Ammon's horn (tissue), 1 donor: Measurements from ENCODE around the gene CSGALNACT2.
"Not testable (repeated sequence)": the region's sequence is repeated elsewhere in the genome, so short reads cannot be mapped to it uniquely, and the experiment has no call there.

Experiments
- DNase-seq: peaks from one replicate; pipeline ENCODE4 v3.0.0-alpha.2; 2016; ENCODE audit warnings: low spot score

The CSGALNACT2 gene

GRCh38 chr10:43145311-43145710 is 7.1 kb downstream of the CSGALNACT2 start:
- no peak for DNase-seq

- DNase-seq: not testable (repeated sequence)
Observed at GRCh38 chr10:43145936-43146335, 7.7 kb downstream of the CSGALNACT2 start.

GRCh38 chr10:43151371-43151770 is 13.1 kb downstream of the CSGALNACT2 start:
- no peak for DNase-seq

GRCh38 chr10:43153901-43154300 is 15.7 kb downstream of the CSGALNACT2 start:
- DNase-seq: no peak

- DNase-seq: no peak
Observed at GRCh38 chr10:43155221-43155620, 17.0 kb downstream of the CSGALNACT2 start.

GRCh38 chr10:43155741-43156140 is 17.5 kb downstream of the CSGALNACT2 start:
- DNase-seq: no peak

- DNase-seq: no peak
Observed at GRCh38 chr10:43156590-43157341, 18.5 kb downstream of the CSGALNACT2 start.

- no peak for DNase-seq
Observed at GRCh38 chr10:43158636-43159035, 20.4 kb downstream of the CSGALNACT2 start.

GRCh38 chr10:43160046-43160920 is 22.0 kb downstream of the CSGALNACT2 start:
- DNase-seq: peak; percentile 73

GRCh38 chr10:43160921-43161255 is 22.6 kb downstream of the CSGALNACT2 start:
- no peak for DNase-seq

GRCh38 chr10:43162604-43163003 is 24.4 kb downstream of the CSGALNACT2 start:
- no peak for DNase-seq

- no peak for DNase-seq
Observed at GRCh38 chr10:43166207-43166879, 28.1 kb downstream of the CSGALNACT2 start.

- DNase-seq: no peak
Observed at GRCh38 chr10:43166880-43167497, 28.7 kb downstream of the CSGALNACT2 start.

GRCh38 chr10:43167498-43167889 is 29.2 kb downstream of the CSGALNACT2 start:
- DNase-seq: no peak

GRCh38 chr10:43170491-43170890 is 32.2 kb downstream of the CSGALNACT2 start:
- DNase-seq: no peak

GRCh38 chr10:43172645-43173044 is 34.4 kb downstream of the CSGALNACT2 start:
- no peak for DNase-seq

GRCh38 chr10:43173120-43173519 is 34.9 kb downstream of the CSGALNACT2 start:
- DNase-seq: no peak

- no peak for DNase-seq
Observed at GRCh38 chr10:43174969-43175368, 36.7 kb downstream of the CSGALNACT2 start.

GRCh38 chr10:43176271-43176670 is 38.0 kb downstream of the CSGALNACT2 start:
- no peak for DNase-seq

GRCh38 chr10:43177595-43177994 is 39.4 kb downstream of the CSGALNACT2 start:
- no peak for DNase-seq

GRCh38 chr10:43181146-43181545 is 42.9 kb downstream of the CSGALNACT2 start:
- DNase-seq: no peak

- not testable (repeated sequence) for DNase-seq
Observed at GRCh38 chr10:43183764-43184163, 45.5 kb downstream of the CSGALNACT2 start.
